GF-D8 (cell line): ENCODE results near the gene SUSD3.
"Not testable (repeated sequence)": the region's sequence is repeated elsewhere in the genome, so short reads cannot be mapped to it uniquely, and the experiment has no call there.

Experiments
- DNase-seq: peaks from one replicate; lab custom pipeline; 2025; lab: John Stamatoyannopoulos, UW

Gene SUSD3

GRCh38 chr9:93058355-93059010 is at the start of gene SUSD3:
Gene SUSD3, plus strand, starts transcription at chr9:93058701. Its CDS starts 42 bp downstream, at chr9:93058743.
- DNase-seq, result peak; percentile 20

- DNase-seq, result no peak
Observed at GRCh38 chr9:93009337-93010015, 49.0 kb upstream of the SUSD3 start.

- no peak for DNase-seq
Observed at GRCh38 chr9:93010056-93010455, 48.4 kb upstream of the SUSD3 start.

- DNase-seq, result no peak
Observed at GRCh38 chr9:93010704-93011103, 47.8 kb upstream of the SUSD3 start.

- DNase-seq, result no peak
Observed at GRCh38 chr9:93011114-93011513, 47.4 kb upstream of the SUSD3 start.

- no peak for DNase-seq
Observed at GRCh38 chr9:93012963-93013855, 45.3 kb upstream of the SUSD3 start.

- DNase-seq, result no peak
Observed at GRCh38 chr9:93013856-93014582, 44.5 kb upstream of the SUSD3 start.

GRCh38 chr9:93015190-93015589 is 43.3 kb upstream of the SUSD3 start:
- DNase-seq, result not testable (repeated sequence)

GRCh38 chr9:93017621-93018020 is 40.9 kb upstream of the SUSD3 start:
- DNase-seq, result no peak

GRCh38 chr9:93020151-93020550 is 38.4 kb upstream of the SUSD3 start:
- DNase-seq, result no peak

GRCh38 chr9:93020771-93021670 is 37.5 kb upstream of the SUSD3 start:
- DNase-seq, result no peak

GRCh38 chr9:93022066-93022465 is 36.4 kb upstream of the SUSD3 start:
- no peak for DNase-seq

- DNase-seq, result no peak
Observed at GRCh38 chr9:93022721-93023520, 35.6 kb upstream of the SUSD3 start.

- DNase-seq, result no peak
Observed at GRCh38 chr9:93023521-93023815, 35.0 kb upstream of the SUSD3 start.

GRCh38 chr9:93024646-93024910 is 33.9 kb upstream of the SUSD3 start:
- DNase-seq, result no peak

- DNase-seq, result no peak
Observed at GRCh38 chr9:93024986-93025630, 33.4 kb upstream of the SUSD3 start.

- DNase-seq, result no peak
Observed at GRCh38 chr9:93025736-93026135, 32.8 kb upstream of the SUSD3 start.

- DNase-seq, result no peak
Observed at GRCh38 chr9:93026640-93027039, 31.9 kb upstream of the SUSD3 start.

- DNase-seq, result no peak
Observed at GRCh38 chr9:93027750-93028149, 30.8 kb upstream of the SUSD3 start.

- peak; percentile 98 for DNase-seq
Observed at GRCh38 chr9:93028448-93029006, 30.0 kb upstream of the SUSD3 start.
